Measurements from ENCODE around the gene UBE2Q1.

Gene UBE2Q1

DNA sequence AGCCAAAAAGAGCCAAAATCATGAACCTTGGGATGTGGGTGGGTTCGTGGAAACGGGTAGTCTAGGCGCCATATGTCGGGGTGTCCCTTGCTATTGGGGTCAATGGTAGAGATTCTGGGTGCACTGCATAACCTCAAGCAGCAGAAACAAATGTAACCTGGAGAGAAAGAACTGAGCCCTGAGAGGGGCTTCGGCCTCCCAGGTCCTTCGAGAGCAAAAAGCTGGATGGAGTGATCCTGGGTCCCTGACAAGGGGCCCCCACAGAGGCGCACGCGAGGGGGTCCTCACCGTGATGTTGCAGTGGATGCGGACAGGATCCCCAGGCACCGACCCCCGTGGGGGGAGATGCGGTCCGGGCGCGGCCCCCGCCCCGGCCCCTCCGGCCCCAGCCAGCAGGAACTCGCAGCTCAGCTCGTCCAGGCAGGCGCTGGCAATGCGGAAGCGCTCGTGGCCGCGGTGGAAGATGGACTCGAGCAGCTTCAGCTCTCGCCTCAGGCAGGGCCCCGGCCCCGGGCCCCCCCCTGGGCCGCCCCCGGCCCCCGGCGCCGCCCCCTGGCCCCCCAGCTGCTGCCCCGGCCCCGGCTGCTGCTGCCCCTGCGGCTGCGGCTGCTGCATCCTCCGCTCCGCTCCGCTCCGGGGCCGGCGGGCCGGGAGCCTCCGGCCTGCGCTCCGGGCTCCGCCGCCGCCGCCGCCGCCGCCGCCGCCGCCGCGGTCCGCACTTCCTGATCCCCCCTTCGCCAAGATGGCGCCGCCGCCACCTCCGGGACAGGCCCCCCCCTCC, at the start of gene UBE2Q1:
UBE2Q1 (minus strand) TSS at position 724 of the 781 bp plus-strand sequence; CDS start at position 615, 109 bp downstream.
- DNase-seq: peak; percentile 59

- no peak for DNase-seq
Measured at GRCh38 chr1:154607609-154608396, 49.3 kb upstream of the UBE2Q1 start, which contains the start of gene ADAR. Gene ADAR (minus strand): TSS chr1:154608186. CDS start chr1:154608006, 180 bp downstream.

DNA sequence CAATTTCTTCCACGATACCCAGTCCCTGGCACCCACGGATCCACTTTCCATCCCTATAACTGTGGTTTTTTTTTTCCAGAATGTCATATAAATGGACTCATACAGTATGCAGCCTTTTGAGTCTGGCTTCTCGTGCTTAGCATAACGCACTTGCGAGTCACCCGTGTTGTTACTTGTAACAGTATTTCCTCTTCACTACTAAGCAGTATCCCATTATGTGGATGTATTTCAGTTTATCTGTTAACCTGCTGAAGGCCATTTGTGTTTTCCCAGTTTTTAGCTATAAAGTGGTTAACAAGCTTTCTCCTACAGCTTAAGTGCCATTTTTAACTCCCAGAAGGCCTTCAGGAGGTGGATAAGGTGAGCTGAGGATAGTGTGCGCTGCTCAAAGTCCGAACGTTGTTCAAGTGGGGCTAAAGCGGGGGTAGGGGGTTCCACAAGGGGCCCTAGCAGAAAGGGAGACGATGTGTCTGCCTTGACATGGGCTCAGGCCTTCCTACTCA, 48.7 kb upstream of the UBE2Q1 start:
- DNase-seq: peak; percentile 31

DNA sequence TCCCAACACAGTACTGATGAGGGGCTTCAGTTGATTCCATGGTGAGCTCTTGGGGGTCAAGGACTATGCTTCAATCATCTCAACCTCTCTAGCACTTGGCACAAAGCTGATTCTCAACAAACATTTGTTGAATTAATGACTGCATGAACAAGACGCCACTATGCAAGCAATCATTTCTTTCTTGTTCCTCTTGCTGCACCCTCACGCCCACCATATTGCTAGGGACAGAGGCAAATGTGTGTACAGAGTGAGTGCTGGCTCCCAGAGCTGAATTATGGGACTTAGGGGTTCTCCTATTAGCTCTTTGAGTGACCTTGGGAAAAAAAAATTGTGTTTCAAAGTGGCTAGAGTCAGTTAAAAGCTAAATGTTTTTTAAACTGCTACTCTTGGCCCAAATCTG, 47.1 kb upstream of the UBE2Q1 start:
- no peak for DNase-seq

GRCh38 chr1:154603317-154603716, 44.9 kb upstream of the UBE2Q1 start:
- no peak for DNase-seq

GRCh38 chr1:154599658-154600057, 41.2 kb upstream of the UBE2Q1 start:
- DNase-seq: peak; percentile 56

DNA sequence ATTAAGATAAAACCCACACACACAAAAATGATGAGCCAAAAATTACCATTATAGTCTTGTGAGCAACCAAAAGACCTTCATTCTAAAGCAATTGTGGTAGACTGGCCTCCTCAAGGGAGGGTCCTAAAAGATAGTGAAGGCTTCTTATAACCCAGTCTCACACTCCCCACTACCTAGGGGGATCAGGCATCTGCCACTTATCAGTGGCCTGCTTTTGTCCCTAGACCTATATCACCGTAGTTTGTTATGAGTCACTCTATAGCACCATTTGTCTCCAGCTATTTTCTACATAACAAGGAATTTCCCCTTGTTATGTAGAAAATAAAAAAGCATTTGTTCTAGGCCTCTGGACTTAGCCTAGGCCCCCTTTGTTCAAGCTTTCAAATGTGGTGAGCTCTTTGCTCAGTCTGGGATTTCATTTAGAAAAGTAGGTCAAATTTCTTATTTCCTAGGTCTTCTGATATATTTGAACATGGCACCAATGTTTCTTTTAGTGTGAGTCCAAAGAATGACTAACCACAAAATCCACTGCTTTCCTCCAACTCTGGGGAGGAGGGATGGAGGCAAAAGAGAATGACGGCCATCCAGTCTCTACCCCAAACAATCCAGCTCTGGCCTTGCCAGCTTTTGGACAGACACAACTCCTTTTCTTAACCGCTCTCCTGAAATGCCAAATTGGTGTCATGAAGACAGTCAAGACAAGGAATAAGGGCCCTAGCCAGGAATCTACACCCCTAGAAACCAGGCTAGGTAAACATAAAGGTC, 40.6 kb upstream of the UBE2Q1 start:
- no peak for DNase-seq

GRCh38 chr1:154595621-154596020, 37.2 kb upstream of the UBE2Q1 start:
- DNase-seq: no peak

- DNase-seq: no peak
Measured at GRCh38 chr1:154594811-154595210, 36.3 kb upstream of the UBE2Q1 start.

DNA sequence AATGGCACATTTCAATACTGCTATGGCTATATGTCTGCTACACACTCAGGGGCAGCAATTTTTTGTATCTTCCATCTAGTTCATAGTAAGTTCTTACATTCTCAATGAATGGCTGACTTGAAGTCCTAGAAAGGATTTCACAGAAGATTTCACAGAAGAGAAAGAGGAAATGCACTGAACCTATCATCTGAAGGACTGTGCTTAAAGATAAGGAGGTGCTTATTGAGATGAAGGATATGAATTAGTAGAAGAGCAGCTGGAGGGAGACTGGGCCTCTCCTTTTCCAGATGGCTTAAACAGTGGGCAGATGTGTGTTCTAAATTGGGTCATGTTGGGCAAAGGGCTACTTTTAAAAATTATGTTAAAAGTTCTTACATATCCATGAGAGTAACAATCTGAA, 34.9 kb upstream of the UBE2Q1 start:
- no peak for DNase-seq

- no peak for DNase-seq
Measured at GRCh38 chr1:154591206-154591605, 32.7 kb upstream of the UBE2Q1 start.

DNA sequence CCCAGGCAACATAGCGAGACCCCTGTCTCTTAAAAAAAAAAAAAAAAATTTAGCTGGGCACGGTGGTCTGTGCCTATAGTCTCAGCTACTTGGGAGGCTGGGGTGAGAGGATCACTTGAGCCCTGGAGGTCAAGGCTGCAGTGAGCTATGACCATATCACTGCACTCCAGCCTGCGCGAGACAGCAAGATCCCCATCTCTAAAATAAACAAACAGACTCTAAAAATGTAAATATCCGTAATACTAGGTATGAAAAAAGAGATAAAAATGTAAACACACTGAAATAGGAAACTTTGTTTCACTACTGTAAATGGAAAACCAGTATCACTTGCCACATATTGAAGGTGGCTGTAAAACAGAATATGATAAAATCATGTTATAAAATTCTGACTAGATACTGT, 32.3 kb upstream of the UBE2Q1 start:
- DNase-seq: no peak

- DNase-seq: no peak
Measured at GRCh38 chr1:154589780-154590179, 31.3 kb upstream of the UBE2Q1 start.

DNA sequence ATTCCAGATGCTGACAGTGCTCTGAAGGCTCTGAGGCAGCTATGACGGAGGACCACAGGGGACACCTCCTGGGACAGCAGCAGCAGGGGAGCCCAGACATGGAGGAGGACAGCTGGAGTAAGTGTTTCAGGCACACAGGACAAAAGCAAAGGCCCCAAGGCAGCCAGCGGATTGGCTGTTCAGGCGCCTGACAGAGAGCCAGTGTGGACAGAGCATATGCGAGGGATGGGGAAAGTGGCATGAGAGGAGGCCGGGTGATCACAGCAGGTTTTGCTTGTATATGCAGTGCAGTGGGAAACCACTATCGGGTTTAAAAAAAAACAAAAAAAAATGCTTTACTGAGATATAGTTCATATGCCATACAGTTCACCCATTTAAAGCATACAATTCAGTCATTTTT, 28.2 kb upstream of the UBE2Q1 start:
- DNase-seq: no peak

DNA sequence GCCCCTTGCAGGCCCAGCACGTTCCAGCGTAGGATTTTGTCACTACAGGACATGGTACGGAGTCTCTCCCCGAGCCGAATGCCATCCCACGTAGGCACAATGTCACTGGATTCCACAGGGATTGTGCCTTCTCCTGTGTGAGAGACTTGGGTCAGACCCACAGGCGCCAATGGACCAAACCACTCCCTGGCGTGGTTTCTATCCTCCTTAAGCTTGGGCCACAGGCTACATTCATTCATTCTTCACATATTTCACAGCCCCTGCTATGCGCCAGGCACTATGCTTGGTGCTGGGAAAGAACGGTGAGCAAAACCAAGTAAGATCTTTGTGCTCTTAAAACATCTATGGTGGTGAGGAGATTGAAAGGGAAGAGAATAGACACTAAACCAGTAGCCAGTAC, 27.8 kb upstream of the UBE2Q1 start:
- DNase-seq: no peak

GRCh38 chr1:154584267-154584994, 26.0 kb upstream of the UBE2Q1 start:
- no peak for DNase-seq

DNA sequence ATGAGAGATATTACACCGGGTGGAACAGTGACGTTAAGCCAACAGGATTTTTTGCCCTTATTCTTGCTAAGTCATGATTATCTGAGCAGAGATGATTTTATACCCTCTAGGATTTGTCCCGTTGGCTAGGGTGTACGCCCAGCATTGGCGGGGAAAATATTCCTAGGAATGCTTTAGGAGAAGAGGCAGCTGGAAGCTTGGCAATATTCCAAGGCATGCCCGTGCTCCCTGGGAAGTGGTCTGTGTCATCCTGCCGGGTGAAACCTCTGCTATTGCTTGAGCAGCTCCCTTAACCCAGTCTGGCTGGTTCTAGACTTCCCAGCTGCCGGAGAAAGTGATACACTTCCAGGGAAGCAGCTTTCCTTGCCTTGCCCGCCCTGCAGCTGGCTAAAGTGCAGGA, 25.3 kb upstream of the UBE2Q1 start:
- DNase-seq: no peak

GRCh38 chr1:154582885-154583284, 24.4 kb upstream of the UBE2Q1 start:
- DNase-seq: no peak

DNA sequence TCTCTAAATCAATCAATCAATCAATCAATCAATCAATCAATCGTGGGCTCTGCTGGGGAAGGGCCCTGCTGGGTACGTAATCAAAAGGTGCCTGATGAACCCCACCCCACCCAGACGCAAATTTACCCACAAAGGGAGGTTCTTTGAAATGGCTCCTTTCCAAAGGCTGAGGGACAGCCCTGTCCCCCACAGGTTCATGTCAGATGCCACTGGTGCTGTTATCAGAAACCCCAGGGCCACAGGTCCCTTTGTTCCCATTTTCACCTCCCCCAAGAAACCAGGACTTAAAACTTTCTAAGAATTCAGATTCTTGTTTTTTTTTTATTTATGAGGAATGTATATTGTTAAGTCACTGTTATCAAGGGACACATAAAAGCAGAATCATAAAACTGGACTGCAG, 23.3 kb upstream of the UBE2Q1 start:
- no peak for DNase-seq

DNA sequence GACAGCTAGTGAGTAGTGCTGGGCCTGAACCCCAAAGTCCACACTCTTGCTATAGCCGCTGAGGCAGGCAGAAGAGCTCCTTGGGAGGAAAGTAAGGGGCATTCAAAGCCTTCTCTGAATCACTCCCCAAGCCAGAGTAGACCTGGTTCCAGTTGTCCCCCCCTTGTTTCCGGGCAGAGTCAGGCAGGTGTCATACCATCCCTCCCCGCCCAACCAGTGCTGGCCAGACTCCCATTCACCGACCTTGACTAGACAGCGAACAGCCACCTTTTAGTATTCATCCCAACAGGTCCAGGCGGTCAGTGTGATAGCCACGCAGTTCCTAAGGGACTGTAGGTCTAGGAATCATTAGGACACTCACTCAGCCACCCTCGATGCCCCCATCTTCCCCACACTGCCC, 20.9 kb upstream of the UBE2Q1 start:
- DNase-seq: no peak

DNA sequence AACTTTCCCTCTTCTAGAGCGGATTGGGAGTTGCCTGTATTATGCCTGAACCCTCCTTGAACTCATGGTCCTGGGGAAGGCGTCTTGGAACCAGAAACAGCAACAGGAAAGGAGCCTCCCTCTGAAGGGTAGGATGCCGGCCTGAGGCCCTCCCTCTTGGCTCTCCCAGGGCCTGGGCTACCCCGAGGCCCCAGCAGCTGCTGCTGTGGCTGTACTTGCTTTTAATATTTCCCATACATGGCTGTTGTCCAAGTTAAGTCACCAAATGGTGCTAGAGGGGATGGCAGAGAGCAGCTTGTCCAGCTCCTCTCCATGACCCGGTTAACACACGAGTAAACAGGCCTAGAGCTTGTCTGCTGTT, 19.6 kb upstream of the UBE2Q1 start:
- no peak for DNase-seq

DNA sequence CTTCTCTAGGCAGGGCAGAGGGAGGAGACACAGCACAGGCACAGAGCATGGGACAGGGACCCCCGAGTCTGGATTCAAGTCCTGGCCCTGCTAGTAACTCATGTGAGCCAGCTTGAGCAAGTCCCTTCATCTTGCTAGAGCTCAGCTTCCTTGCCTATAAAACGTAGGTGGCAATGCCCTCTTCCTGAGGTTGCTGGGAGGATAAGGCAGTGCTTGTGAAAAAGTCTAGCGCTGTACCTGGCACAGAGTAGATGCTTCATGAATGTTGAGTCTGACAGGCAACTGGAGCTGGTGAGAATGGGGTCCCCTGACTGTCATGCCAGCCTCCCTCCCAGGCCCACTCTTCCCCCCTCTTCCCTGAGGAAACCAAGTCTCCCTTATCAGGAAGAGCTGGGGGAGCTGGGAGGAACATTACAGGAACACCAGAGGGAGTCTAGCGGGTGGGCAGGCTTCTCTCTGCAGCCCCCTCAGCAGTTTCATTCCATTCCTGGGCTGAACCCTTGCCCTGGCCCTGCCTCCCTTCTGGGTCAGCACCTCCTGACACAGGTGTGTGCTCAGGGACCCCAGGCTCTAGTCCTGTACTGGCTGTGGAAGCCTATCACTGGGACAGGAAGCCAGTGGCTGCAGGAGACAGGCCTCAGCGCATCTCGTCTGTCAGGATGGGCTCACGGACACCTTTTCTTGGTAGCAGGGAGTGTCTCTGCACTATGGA, 19.0 kb upstream of the UBE2Q1 start:
- DNase-seq: no peak

Measured in NCI-H82 (cell line).